HG03196 (cell line): ENCODE results near the gene PLBD2.
A peak's percentile ranks its signal among the peaks of the same experiment; 100 is the strongest.

Experiments
- ATAC-seq: cut with Tn5 transposase; IDR thresholded peaks from one replicate; pipeline ENCODE4 v1.9.1; 2021; ENCODE audit not compliant: unreplicated experiment

The PLBD2 gene

DNA sequence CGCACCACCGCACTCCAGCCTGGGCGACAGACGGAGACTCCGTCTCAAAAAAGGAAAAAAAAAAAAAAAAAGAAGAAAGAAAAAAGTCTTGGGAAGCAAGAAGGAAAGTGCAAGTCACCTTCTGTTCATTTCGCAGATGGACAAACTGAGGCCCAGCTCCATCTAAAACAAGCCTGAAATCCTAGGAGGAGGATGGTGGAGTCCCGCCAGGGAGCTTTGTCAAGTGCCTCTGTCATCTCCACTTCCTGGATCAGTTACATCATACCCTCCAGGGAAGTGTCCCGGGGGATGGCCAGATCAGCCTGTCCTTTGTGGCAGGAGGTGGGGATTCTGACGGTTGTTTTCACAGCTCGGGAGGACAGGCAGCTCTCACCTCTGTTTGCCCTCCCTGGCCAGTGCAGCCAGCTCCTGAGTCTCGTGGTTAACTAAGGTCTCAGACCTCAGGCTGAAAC is 55.1 kb downstream of the PLBD2 start:
- ATAC-seq, result no peak

DNA sequence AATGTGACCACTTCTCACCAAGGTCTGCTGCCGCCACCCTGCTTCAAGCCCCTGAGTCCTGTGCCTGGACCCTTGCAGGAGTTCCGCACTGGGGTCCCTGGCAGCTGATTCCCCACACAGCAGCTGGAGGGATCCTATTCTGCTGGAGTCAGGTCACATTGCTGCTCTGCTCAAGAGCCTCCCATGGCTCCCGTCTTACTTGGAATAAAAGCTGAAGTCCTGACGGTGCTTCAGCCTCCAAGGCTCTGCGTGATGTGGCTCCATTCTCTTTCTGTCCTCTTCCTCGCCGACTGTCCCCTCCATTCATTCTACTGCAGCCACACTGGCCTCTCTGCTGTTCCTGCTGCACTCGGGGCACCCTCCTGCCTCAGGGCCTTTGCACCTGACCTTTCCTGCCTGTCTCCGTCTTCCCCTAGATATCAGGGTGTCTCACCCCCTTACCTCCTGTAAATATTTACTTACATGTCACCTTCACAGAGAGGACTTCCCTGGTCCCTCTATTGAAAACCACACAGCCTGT is 56.2 kb downstream of the PLBD2 start:
- ATAC-seq, result no peak

DNA sequence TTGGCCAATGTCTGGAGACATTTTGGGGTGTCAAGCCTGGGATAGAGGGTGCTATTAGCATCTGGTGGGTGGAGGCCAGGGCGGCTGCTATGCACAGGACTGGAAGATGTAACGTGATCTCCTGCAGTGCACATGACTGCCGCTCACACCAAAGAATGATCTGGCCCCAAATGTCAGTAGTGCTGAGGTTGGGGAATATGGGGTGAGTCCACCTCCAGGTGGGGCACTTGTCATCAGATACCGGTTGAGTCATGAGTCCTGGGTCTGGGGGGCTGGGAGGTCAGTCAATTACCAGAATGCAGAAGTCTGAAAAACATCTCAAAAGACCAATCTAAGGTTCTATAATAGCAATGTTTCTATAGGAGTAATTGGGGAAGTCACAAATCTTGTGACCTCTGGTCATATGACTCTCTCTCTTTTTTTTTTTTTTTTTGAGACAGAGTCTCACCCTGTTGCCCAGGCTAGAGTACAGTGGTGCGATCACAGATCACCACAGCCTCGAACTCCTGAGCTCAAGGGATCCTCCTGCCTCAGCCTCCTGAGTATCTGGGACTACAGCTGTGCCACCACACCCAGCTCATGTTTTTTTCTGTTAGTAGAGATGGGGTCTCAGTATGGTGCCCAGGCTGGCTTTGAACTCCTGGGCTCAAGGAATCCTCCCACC is 57.8 kb downstream of the PLBD2 start:
- no peak for ATAC-seq

DNA sequence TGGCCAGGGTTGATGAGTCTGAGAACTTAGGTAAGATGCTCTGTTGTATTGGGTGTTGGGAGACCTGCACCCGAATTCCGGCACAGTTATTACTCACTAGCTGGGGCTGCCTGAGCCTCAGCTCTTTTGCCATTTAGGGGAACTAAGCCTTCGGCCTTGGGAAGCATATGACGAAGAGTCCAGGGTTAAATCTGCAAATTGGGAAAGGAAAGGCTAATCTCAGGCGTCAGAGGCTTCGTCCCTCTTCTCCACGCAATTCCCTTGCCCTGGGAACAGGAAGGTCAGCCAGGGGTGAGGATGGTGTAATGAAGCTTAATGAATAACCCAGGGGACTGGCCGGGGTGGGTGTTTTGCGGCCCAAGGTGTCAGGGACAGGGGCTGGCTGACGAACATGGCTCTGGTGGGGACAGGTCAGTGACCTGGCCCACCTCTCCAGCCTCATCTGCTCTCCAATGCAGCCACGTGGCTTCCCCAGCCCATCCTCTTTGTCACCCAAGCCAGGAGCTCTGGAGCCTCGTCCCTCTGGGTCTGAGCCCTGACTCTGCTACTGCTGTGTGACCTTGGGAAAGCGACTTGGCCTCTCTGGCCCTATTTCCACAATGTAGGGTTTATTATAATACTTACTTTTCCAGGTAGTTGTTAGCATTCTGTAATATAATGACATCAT is 60.0 kb downstream of the PLBD2 start:
- ATAC-seq, result no peak

DNA sequence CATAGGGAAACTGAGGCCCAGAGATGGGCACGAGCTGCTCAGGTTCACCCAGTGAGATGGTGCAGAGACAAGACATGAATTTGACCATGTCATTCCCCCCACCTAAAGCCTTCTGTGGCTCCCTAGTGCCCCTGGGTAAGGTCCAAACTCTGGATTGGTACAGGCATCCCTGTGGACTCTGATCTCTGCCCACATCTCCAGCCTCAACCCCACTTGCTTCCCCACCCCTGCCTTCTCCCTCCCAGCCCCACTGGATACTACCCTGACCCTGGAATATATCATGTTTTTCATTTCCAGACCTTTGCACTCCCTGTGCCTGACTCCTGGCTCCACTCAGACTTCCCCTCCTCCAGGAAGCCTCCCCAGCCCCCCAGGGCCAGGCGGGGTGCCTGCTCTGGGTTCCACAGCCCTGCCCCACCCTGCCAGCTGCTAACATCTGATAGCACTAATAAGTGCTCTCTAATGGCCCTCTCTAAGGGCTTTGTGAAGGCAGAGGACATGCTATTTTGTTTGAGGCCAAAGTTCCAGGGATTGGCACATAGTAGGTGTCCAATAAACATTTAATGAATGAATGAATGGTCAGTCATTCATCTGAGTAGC is 62.7 kb downstream of the PLBD2 start:
- ATAC-seq, result no peak

DNA sequence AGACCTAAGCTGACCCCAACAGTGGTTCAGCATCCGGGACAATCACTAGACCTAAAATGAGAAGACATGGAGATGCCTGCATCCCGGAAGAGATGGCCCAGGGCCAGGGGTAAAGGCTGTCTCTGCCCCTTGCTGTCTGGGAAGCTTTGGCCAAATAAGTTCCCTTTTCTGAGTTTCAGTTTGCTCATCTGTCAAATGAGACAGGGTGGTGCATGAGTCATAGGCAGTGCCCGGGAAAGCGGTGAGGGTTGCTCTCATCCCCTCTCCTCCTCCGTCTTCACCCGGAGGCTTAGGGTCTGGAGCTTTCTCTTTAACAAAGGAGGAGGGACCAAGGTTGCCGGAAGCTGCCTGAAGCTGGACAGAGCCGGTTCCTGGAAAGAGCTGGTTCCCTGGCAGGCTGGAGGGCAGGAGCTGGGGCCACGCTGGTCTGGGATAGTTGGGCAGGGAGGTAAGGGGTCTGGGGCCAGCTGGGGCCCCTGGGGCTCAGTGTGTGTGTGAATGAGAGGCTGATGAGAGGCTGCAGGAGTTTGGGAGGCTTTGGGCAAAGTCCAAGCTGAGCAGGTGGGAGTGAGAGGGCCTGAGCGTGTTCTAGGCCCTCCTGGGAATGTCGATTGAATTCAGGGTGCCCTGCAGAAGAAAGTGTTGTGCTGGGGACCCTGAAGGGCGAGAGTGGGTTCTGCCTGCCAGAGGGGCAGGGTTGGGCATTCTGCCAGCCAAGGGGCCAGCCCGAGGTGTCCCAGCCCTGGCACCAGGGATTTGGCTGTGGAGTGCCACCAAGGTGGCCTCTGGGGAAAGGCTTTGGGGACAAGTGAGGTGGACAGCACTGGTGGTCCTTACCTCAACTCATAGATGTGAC is 63.9 kb downstream of the PLBD2 start, which contains the start of gene SDSL:
Gene SDSL, plus strand, starts transcription at position 351 of the 856 bp plus-strand sequence. CDS start 5,603 bp downstream, outside the sequence.
- ATAC-seq, result peak; percentile 90

DNA sequence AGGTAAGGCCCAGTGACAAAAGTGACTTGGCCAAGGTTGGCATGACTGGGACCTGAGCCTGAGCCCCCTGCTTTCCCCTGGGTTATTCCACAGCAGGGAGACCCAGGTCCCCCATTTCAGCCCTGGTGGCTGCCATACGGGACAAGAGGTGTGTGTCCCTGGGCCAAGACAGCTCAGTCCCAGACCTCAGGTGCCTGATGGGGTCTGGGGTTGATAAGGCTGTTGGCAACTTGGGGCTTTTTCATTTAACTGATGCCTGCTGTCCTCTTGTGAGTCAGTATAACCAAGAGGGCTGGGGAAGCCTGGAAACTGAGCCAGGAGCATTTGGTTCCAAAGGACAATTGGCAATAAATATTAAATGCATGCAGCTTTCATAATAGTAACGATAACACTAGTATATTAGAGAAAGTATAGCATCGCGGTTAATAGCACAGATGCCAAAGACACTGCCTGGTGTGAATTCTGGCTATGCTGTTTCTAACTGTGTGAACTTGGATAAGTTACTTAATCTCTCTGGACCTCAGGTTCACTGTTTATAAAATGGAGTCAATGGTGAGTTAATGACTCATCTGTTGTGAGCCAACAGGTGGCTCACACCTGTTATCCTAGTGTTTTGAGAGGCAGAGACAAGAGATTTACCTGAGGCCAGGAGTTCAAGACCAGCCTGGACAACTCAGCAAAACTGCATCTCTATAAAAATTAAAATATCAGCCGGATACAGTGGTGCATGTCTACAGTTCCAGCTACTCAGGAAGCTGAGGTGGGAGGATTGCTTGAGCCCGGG is 64.7 kb downstream of the PLBD2 start:
- ATAC-seq, result no peak

DNA sequence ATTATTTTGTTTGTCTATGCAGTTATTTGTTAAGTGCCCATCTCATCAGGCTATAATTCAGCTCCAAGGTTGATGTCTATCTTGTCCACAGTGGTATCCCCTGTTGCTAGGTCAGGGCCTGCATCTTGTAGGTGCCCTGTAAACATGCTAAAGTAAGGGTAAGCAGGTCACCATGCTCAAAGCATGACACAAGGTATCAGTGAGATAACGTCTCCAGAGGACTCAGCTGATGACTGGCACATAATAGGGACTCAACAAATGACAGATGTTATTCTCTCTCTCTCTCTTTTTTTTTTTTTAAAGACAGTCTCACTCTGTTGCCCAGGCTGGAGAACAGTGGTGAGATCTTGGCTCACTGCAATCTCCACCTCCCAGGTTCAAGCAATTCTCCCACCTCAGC is 66.1 kb downstream of the PLBD2 start:
- ATAC-seq, result no peak

DNA sequence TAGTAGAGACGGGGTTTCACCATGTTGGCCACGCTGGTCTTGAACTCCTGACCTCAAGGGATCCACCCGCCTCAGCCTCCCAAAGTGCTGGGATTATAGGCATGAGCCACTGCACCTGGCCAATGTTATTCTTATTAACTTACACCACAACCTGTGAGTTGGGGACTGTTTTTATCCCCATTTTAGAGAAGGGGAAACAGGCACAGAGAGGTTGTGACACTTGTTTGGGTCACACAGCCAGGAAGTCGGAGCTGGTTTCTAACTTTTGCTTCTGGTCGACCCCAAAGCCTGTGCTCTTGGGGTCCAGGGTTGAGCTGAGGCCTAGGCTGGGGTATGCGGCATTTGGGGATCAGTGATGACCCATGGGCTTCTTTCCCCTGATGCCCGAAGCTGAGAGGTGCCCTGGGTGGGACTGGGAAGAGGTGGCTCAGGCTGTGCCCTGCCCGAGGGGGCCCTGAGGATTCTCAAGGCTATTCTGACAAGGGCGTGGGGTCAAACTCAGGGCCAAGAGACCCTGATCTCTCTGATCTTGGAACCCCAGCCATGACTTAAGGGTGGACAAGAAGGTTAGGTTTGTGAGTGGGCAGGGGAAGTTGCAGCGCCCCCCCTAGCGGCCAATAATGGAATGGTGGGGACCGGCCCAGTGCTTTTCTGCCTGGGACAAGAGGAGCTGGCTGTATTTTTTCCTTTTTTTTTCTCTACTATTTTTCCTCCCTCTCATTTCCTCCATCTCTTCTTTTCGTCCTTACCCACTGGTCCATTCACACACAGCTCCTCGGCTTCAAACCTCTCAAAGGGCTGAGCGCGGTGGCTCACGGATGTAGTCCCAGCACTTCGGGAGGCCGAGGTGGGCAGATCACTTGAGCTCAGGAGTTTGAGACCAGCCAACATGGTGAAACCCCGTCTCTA is 66.8 kb downstream of the PLBD2 start:
- no peak for ATAC-seq

DNA sequence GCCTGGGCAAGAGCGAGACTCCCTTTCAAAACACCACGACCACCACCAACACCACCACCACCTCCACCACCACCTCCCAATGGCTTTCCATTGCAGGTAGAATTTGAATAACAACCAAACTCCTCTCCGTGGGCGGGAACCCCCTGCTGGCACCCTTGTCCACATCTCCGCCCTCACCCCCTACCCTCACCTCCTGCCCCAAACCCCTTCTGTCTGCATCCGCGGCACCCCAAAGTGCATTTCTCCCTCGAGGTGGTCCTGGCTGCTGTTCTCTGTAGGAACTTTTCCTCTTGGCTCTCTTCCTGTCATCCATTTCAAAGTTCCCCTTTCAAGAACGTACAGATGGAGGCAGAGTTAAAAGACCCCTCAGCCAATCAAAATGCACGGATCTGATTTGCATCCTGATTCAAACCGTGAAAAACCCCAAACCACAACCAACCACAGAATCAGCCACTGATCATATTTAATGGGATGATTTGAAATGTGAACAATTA is 67.6 kb downstream of the PLBD2 start:
- ATAC-seq, result no peak

DNA sequence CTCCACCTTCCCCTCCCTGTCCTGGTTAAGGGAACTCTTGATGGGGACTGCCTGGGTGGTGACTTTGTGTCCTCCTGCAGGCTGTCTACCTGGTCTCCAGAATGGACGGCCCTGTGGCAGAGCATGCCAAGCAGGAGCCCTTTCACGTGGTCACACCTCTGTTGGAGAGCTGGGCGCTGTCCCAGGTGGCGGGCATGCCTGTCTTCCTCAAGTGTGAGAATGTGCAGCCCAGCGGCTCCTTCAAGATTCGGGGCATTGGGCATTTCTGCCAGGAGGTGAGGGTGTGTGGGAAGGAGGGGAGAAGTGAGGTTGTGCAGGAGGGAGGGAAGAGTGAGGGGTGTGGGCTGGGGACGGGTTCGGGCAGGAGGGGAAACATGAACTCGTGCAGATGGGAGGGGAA is 69.5 kb downstream of the PLBD2 start:
- ATAC-seq, result no peak

DNA sequence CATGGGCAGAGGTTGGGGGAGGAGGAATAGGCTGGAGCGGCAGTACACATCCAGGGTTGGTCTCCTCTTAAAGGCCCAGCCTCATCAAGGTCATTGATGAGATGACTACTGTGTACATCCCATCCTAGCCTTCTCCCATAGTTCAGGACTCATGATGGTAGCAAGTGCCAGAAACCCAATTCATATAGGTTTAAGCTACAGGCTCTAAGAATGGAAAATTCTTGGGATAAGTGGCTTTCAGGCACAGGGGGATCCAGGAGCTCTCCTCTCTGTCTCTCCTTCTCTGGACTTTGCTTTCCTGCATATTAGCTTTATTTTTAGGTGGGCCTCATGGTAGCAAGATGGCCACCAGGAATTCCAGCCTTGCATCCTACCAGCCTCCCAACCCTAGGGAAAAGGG is 70.1 kb downstream of the PLBD2 start:
- no peak for ATAC-seq

DNA sequence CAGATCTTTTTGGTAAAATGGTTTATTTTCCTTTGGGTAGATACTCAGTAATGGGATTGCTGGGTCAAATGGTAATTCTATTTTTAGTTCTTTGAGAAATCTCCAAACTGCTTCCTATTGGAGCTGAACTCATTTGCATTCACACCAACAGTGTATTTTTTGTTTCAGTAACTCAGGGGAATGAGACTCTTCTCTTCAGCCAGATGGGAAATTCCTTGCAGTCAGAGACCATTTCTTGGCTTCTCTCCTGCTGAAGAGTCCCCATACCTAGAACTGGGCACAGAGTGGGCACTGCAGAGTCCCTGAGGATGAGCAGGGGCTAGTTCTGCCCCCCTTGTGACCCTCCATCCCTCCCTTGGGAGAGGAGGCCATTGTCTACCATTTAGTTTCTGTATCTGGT is 74.6 kb downstream of the PLBD2 start:
- ATAC-seq, result no peak

DNA sequence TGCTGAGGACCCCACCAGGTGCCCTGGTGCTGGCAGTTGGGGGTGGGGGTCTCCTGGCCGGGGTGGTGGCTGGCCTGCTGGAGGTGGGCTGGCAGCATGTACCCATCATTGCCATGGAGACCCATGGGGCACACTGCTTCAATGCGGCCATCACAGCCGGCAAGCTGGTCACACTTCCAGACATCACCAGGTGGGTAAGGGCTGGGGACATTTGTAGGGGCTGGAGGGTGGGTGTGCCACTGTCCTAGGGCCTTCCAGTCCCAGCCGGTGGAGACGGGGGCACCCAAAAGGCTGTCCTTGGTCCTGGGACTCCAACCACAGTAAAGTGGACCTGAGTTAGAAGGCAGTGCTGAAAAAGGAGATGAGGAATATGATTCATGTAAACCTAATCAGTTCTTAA is 77.0 kb downstream of the PLBD2 start:
- no peak for ATAC-seq

DNA sequence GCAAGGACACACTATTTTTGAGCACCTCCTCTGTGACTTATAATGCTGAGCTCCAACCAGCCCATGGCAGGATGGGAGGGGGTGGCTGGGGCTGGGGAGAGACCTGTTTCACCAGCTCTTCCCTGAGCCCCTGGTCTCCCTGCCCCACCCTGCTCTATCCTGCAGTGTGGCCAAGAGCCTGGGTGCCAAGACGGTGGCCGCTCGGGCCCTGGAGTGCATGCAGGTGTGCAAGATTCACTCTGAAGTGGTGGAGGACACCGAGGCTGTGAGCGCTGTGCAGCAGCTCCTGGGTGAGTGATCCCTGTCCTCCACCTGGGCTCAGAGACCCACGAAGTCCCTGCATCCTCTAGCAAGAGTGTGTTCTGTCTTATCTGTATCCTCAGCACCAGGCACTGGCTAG is 78.2 kb downstream of the PLBD2 start:
- ATAC-seq, result no peak

DNA sequence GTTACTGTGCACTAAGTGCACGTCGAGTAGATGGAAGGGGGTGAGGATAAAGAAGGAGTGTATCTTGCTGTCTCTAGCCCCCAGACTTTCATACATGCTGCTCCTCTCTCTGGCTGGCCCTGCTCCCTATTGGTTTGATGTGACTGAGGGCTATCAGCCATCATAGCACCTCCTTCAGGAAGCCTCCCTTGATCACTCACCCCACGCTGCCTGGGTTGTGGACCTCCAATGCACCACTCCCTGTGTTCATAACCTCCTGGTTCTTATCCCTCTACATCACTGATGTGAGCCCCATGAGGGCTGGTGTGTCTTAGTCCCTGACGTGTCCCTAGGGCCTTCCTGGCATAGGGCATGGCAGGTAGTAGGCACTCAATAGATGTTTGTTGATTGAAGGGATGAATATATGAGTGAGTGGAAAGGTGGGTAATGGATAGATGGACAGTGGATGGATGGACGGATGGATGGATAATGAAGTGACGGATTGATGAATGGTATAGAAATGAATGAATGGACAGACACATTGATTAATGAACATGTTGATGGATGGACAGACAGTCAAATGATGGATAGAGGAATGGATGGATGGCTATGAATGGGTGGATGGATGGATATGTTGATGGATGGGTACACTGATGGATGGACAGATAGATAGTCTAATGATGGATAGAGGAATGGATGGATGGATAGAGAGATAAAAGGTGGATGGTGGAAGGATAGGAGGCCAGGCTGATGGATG is 78.8 kb downstream of the PLBD2 start:
- ATAC-seq, result no peak

DNA sequence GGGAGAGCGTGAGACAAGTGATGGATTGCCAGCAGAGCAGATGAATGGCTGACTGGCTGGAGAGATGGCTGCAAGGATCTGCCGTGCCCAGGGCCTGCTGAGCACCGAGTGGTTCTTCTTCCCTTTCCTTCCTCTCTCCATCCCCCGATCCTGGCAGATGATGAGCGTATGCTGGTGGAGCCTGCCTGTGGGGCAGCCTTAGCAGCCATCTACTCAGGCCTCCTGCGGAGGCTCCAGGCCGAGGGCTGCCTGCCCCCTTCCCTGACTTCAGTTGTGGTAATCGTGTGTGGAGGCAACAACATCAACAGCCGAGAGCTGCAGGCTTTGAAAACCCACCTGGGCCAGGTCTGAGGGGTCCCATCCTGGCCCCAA is 79.3 kb downstream of the PLBD2 start:
- no peak for ATAC-seq

DNA sequence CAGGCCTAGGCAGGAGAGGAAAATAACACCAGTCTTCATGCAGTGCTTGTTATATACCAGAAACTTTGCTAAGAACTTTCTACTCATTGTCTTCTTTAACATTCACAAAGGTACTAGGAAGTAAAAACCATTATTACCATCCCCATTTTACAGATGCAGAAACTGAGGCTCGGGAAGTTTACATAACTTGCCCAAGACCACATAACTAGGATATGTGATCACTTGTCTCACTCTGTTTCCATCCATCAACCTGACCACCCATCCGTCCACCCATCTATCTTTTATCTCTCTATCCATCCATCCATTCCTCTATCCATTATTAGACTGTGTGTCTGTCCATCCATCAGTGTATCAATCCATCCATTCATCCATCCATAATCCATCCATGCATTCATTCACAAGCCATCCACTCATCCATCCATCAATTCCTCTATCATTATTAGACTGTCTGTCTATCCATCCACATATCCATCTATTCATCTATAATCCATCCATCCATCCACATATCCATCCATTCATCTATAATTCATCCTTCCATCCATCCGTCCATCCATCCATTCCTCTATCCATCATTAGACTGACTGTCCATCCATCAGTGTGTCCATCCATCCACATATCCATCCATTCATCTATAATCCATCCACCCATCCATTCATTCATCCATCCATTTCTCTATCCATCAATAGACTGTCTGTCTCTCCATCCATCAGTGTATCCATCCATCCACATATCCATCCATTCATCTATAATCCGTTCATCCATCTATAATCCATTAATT is 80.3 kb downstream of the PLBD2 start:
- no peak for ATAC-seq
